GM19395 (cell line): ENCODE measurements around the gene NEURL2.
"Not testable (repeated sequence)": the region's sequence is repeated elsewhere in the genome, so short reads cannot be mapped to it uniquely, and the experiment has no call there.

Experiments
- ATAC-seq: cut with Tn5 transposase; IDR thresholded peaks from one replicate; pipeline ENCODE4 v1.9.1; 2021; ENCODE audit warnings: mild to moderate bottlenecking, moderate library complexity; ENCODE audit not compliant: unreplicated experiment

NEURL2 gene

GRCh38 chr20:45890985-45891983 is at the start of gene NEURL2, which contains the start of gene CTSA:
Gene NEURL2 (minus strand): TSS chr20:45891208. CDS start chr20:45890991, 217 bp downstream.
Gene CTSA (plus strand): TSS chr20:45891335. CDS start chr20:45891569, 234 bp downstream.
- peak; percentile 86 for ATAC-seq

GRCh38 chr20:45940469-45940868 is 49.5 kb upstream of the NEURL2 start:
- ATAC-seq = no peak

- no peak for ATAC-seq
Observed at GRCh38 chr20:45940053-45940452, 49.0 kb upstream of the NEURL2 start.

- ATAC-seq = no peak
Observed at GRCh38 chr20:45938727-45939438, 47.9 kb upstream of the NEURL2 start.

GRCh38 chr20:45937765-45938164 is 46.8 kb upstream of the NEURL2 start:
- ATAC-seq = no peak

GRCh38 chr20:45935416-45936046 is 44.5 kb upstream of the NEURL2 start:
- ATAC-seq = peak; percentile 28

- peak; percentile 75 for ATAC-seq
Observed at GRCh38 chr20:45934586-45935415, 43.8 kb upstream of the NEURL2 start, which contains the start of gene PCIF1. Gene PCIF1 (plus strand): TSS chr20:45934683. CDS start chr20:45939000, 4,317 bp downstream.

GRCh38 chr20:45934046-45934585 is 43.1 kb upstream of the NEURL2 start:
- peak; percentile 23 for ATAC-seq

GRCh38 chr20:45933266-45934045 is 42.4 kb upstream of the NEURL2 start:
- ATAC-seq = no peak

- not testable (repeated sequence) for ATAC-seq
Observed at GRCh38 chr20:45931680-45932079, 40.7 kb upstream of the NEURL2 start.

GRCh38 chr20:45927071-45927878 is 36.3 kb upstream of the NEURL2 start:
- no peak for ATAC-seq

GRCh38 chr20:45926731-45927070 is 35.7 kb upstream of the NEURL2 start:
- ATAC-seq = no peak

- ATAC-seq = no peak
Observed at GRCh38 chr20:45925821-45926506, 35.0 kb upstream of the NEURL2 start.

- no peak for ATAC-seq
Observed at GRCh38 chr20:45924391-45925261, 33.6 kb upstream of the NEURL2 start.

- no peak for ATAC-seq
Observed at GRCh38 chr20:45921337-45922189, 30.6 kb upstream of the NEURL2 start.
